Caki2 (cell line): ENCODE results near the gene LAP3. TPM values are rescaled to one million over a fixed set of nuclear protein-coding genes. Genes with fewer than 3 reads are reported as not detected.

Source experiments
- DNase-seq: peaks from one replicate; pipeline ENCODE4 v3.0.0-alpha.2; 2015; ENCODE audit warnings: low read depth
- in situ Hi-C: cut with HindIII; loops from 2 replicates; pipeline ENCODE4 v1.10.0; 2016; ENCODE audit warnings: low sequenced_read_pairs, low pct_unique_long_range_greater_than_20kb, mixed read lengths
- total RNA-seq: library from RNA; depleted of rRNA; stranded (reverse); fragments of >200 nt; shearing (Covaris generic); gene quantifications from 2 replicates; pipeline ENCODE4 v1.2.3, GENCODE V29; 2014; ENCODE audit warnings: low replicate concordance; rRNA removed

The LAP3 gene
- total RNA-seq, 1 experiment from 2014 or later, result 73.7 TPM

- no peak for DNase-seq
- in situ Hi-C loops, result no loop called here
Measured at GRCh38 chr4:17647176-17647806, 70.3 kb downstream of the LAP3 start.

- in situ Hi-C loops, result no loop called here
- no peak for DNase-seq
Measured at GRCh38 chr4:17647927-17648326, 70.9 kb downstream of the LAP3 start.

GRCh38 chr4:17650406-17650805 is 73.4 kb downstream of the LAP3 start:
- in situ Hi-C loops, result no loop called here
- no peak for DNase-seq

GRCh38 chr4:17654701-17655100 is 77.7 kb downstream of the LAP3 start:
- in situ Hi-C loops, result no loop called here
- DNase-seq, result no peak

- no peak for DNase-seq
- in situ Hi-C loops, result no loop called here
Measured at GRCh38 chr4:17657090-17657489, 80.1 kb downstream of the LAP3 start.

Other genes with a start within 250 kb of the LAP3 start
- gene QDPR, start 65.1 kb upstream of the LAP3 start, total RNA-seq, result 40.1 and 42.1 TPM in 2 replicates
- not detected in 2 replicates for gene CLRN2, start 62.0 kb upstream of the LAP3 start, total RNA-seq
- gene MED28, start 37.4 kb downstream of the LAP3 start, total RNA-seq, result 14.5 and 18.5 TPM in 2 replicates
- not detected in 2 replicates for gene FAM184B, start 204.4 kb downstream of the LAP3 start, total RNA-seq
- gene DCAF16, start 233.6 kb downstream of the LAP3 start, total RNA-seq, result 11.4 and 28.7 TPM in 2 replicates
- 18.2 and 25.3 TPM in 2 replicates for gene NCAPG, start 233.8 kb downstream of the LAP3 start, total RNA-seq